ENCODE measurements around the gene HS6ST1.

Gene HS6ST1

DNA sequence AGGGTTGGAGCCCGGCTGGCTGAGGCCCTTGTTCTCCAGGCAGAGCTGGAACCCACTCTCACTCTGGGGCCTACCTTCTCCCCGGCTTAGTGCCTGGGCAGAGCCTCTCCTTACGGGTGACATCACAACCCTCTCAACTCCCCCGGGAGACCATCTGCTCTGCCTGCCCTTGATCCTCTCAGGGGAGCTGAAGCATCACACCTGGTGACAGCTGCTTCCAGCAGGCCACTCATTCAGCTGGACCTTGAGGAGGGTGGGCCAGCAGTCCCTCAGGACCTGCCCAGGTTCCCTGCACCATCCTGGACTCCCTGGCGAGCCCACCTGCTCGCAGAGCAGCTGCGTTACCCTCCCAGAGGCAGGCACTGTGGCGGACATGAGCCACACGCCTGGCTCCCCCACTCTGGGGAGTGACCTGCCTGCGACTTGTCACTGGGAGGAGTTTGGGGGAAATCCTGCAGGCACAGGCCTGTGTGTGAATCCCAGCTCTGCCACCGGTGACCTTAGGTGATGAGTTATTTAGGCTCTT lies 13.1 kb downstream of the HS6ST1 start (continued):
- TF ChIP-seq PRDM6 (tag by site-specific recombination; IDR thresholded peaks at IDR 0.05) (no peak), ZNF37A (tag by site-specific recombination; IDR thresholded peaks at IDR 0.05) (no peak), SALL2 (tag by site-specific recombination; IDR thresholded peaks at IDR 0.05; ENCODE audit: borderline replicate concordance) (no peak), WT1 (tag by site-specific recombination; IDR thresholded peaks at IDR 0.05) (peak; percentile 25; the same call in 1 of the 2 replicates), ZIC2 (tag by site-specific recombination; IDR thresholded peaks at IDR 0.05) (peak; percentile 16; the same call in 1 of the 2 replicates), ZNF555 (tag by site-specific recombination; conservative IDR thresholded peaks at IDR 0.05) (no peak), ZNF426 (tag by site-specific recombination; IDR thresholded peaks at IDR 0.05) (no peak)
- TF ChIP-seq, protein P1, sequence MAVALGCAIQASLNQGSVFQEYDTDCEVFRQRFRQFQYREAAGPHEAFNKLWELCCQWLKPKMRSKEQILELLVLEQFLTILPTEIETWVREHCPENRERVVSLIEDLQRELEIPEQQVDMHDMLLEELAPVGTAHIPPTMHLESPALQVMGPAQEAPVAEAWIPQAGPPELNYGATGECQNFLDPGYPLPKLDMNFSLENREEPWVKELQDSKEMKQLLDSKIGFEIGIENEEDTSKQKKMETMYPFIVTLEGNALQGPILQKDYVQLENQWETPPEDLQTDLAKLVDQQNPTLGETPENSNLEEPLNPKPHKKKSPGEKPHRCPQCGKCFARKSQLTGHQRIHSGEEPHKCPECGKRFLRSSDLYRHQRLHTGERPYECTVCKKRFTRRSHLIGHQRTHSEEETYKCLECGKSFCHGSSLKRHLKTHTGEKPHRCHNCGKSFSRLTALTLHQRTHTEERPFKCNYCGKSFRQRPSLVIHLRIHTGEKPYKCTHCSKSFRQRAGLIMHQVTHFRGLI (tag by site-specific recombination; IDR thresholded peaks at IDR 0.05) = no peak

GRCh38 chr2:128304715-128305554 lies 13.7 kb downstream of the HS6ST1 start:
- H3K9me3 ChIP-seq (ENCODE audit: control insufficient read depth, insufficient read depth, low read depth, low read length) = no peaks in the 10 kb centered on the region
- H3K4me3 ChIP-seq (ENCODE audit: low read depth, low read length) = no peak overlapping the region
- H3K4me1 ChIP-seq (ENCODE audit: control insufficient read depth, insufficient read depth, low read length) = peaks cover 24% of the 10 kb centered on the region
- H3K36me3 ChIP-seq (ENCODE audit: control insufficient read depth in 2 of 2, insufficient read depth in 1 of 2, low read length in 2 of 2) = peaks cover 0 to 21% of the 10 kb centered on the region in 2 experiments; a peak in 1 of 3 replicates
- peak overlapping the region; percentile 59 for H3K27ac ChIP-seq (ENCODE audit: extremely low read depth, low read depth, low read length)
- POLR2A ChIA-PET = interaction anchor here (0.5 to 1.6 kb wide), 3 partner anchors 12 to 214 kb away, joined by 4 to 7 read pairs (median 5); partner anchors contain the start of gene UGGT1
- CTCF ChIA-PET = interaction anchor here (0.6 to 1.3 kb wide), 6 partner anchors 71 to 713 kb away, joined by 3 to 8 read pairs (median 4); no protein-coding TSS in a partner anchor
- TF ChIP-seq ZNF600 (tag by site-specific recombination; IDR thresholded peaks at IDR 0.05) (peak; percentile 83), ZNF404 (tag by site-specific recombination; IDR thresholded peaks at IDR 0.05) (no peak), ZNF302 (tag by site-specific recombination; IDR thresholded peaks at IDR 0.05; ENCODE audit: low read depth) (no peak), ZNF558 (tag by site-specific recombination; IDR thresholded peaks at IDR 0.05) (no peak), ZFP3 (tag by site-specific recombination; IDR thresholded peaks at IDR 0.05; ENCODE audit: low read depth) (no peak), ZBTB17 (tag by site-specific recombination; IDR thresholded peaks at IDR 0.05) (peak; percentile 74), ZNF24 (tag by site-specific recombination; IDR thresholded peaks at IDR 0.05) (no peak), ZNF426 (tag by site-specific recombination; IDR thresholded peaks at IDR 0.05) (no peak), ZNF280C (tag by site-specific recombination; IDR thresholded peaks at IDR 0.05) (no peak), ZNF645 (tag by site-specific recombination; IDR thresholded peaks at IDR 0.05) (no peak), KLF10 (tag by site-specific recombination; IDR thresholded peaks at IDR 0.05) (no peak), ZNF571 (tag by site-specific recombination; IDR thresholded peaks at IDR 0.05) (no peak), ZNF223 (tag by site-specific recombination; IDR thresholded peaks at IDR 0.05) (peak; percentile 90), ZSCAN18 (tag by site-specific recombination; IDR thresholded peaks at IDR 0.05) (no peak), GLIS2 (tag by site-specific recombination; IDR thresholded peaks at IDR 0.05) (0 out of 2 replicates have a peak, but pooled peaks have one; percentile 23), ZNF843 (tag by site-specific recombination; IDR thresholded peaks at IDR 0.05) (no peak)
